MG63 (cell line): Measurements from ENCODE around the gene PTGFRN. TPM values are rescaled to one million over a fixed set of nuclear protein-coding genes. Genes with fewer than 3 reads are reported as not detected.
"Not testable (repeated sequence)": the region's sequence is repeated elsewhere in the genome, so short reads cannot be mapped to it uniquely, and the experiment has no call there.

ENCODE experiments used
- DNase-seq: peaks from one replicate; pipeline ENCODE4 v3.0.0-alpha.2; 2020
- H3K27me3 ChIP-seq: fragments of 250-450 bp; sonication (Bioruptor Pico); 2 replicates; pipeline ENCODE4 v1.5.1; 2020; ENCODE audit warnings: mild to moderate bottlenecking, moderate library complexity
- H3K36me3 ChIP-seq: fragments of 250-450 bp; sonication (Bioruptor Pico); 2 replicates; pipeline ENCODE4 v1.5.1; 2020; ENCODE audit warnings: mild to moderate bottlenecking, moderate library complexity
- H3K4me3 ChIP-seq: fragments of 250-450 bp; sonication (Bioruptor Pico); 2 replicates; pipeline ENCODE4 v1.5.1; 2020; ENCODE audit warnings: mild to moderate bottlenecking, moderate library complexity
- H3K9me3 ChIP-seq: fragments of 250-450 bp; sonication (Bioruptor Pico); 2 replicates; pipeline ENCODE4 v1.5.1; 2020; ENCODE audit warnings: mild to moderate bottlenecking, moderate library complexity
- total RNA-seq: library from RNA; depleted of rRNA; stranded (reverse); fragments of >200 nt; shearing (Covaris generic); gene quantifications from 2 replicates; pipeline ENCODE4 v1.2.3, GENCODE V29; 2014; ENCODE audit warnings: low replicate concordance; rRNA removed

Gene PTGFRN
- total RNA-seq = 35.6 and 56.6 TPM in 2 replicates

GRCh38 chr1:116909512-116910378 lies at the start of gene PTGFRN:
PTGFRN (plus strand) TSS chr1:116909916; CDS start chr1:116910204, 288 bp downstream.
- Histone ChIP-seq H3K9me3 (no peaks in the 10 kb centered on the region), H3K27me3 (no peaks in the 10 kb centered on the region), H3K36me3 (no peaks in the 10 kb centered on the region), H3K4me3 (peak within 1 kb of the TSS; percentile 83)
- DNase-seq = peak; percentile 77

- not testable (repeated sequence) for H3K27me3 ChIP-seq, DNase-seq, H3K9me3 ChIP-seq, H3K4me3 ChIP-seq, H3K36me3 ChIP-seq
These were observed 49.5 kb upstream of the PTGFRN start for GRCh38 chr1:116860167-116860566.

GRCh38 chr1:116861137-116861536 lies 48.6 kb upstream of the PTGFRN start:
- DNase-seq = no peak
- no peak overlapping the region for H3K4me3 ChIP-seq
- H3K9me3 ChIP-seq = no peaks in the 10 kb centered on the region; the same call in none of the 2 replicates
- no peaks in the 10 kb centered on the region for H3K27me3 ChIP-seq
- H3K36me3 ChIP-seq = no peaks in the 10 kb centered on the region

- not testable (repeated sequence) for H3K36me3 ChIP-seq, H3K9me3 ChIP-seq, H3K27me3 ChIP-seq, H3K4me3 ChIP-seq, DNase-seq
These were observed 46.7 kb upstream of the PTGFRN start for GRCh38 chr1:116863031-116863430.

- H3K9me3 ChIP-seq, H3K4me3 ChIP-seq, H3K27me3 ChIP-seq, DNase-seq, H3K36me3 ChIP-seq: not testable (repeated sequence)
These were observed 43.2 kb upstream of the PTGFRN start for GRCh38 chr1:116866478-116866877.

GRCh38 chr1:116868385-116868784 lies 41.3 kb upstream of the PTGFRN start:
- no peak for DNase-seq

GRCh38 chr1:116869611-116870010 lies 40.1 kb upstream of the PTGFRN start:
- Histone ChIP-seq H3K9me3 (peaks cover 9% of the 10 kb centered on the region), H3K4me3 (no peak overlapping the region), H3K36me3 (no peaks in the 10 kb centered on the region), H3K27me3 (0 out of 2 replicates have a peak, but pooled peaks cover 3% of the 10 kb centered on the region)
- DNase-seq = no peak

More at GRCh38 chr1:116868385-116868784, 41.3 kb upstream of the PTGFRN start:
- H3K27me3 ChIP-seq = 0 out of 2 replicates have a peak, but pooled peaks cover 3% of the 10 kb centered on the region
- H3K36me3 ChIP-seq = no peaks in the 10 kb centered on the region
- H3K4me3 ChIP-seq = no peak overlapping the region
- peaks cover 9% of the 10 kb centered on the region for H3K9me3 ChIP-seq

GRCh38 chr1:116870300-116870699 lies 39.4 kb upstream of the PTGFRN start:
- Histone ChIP-seq H3K36me3 (no peaks in the 10 kb centered on the region), H3K4me3 (no peak overlapping the region), H3K27me3 (0 out of 2 replicates have a peak, but pooled peaks cover 3% of the 10 kb centered on the region), H3K9me3 (peaks cover 9% of the 10 kb centered on the region)
- DNase-seq = no peak

- Histone ChIP-seq H3K27me3 (peaks cover 3% of the 10 kb centered on the region; the same call in 1 of the 2 replicates), H3K4me3 (no peak overlapping the region), H3K9me3 (peaks cover 4% of the 10 kb centered on the region), H3K36me3 (no peaks in the 10 kb centered on the region)
- DNase-seq = no peak
These were observed 38.0 kb upstream of the PTGFRN start for GRCh38 chr1:116871779-116872146.

GRCh38 chr1:116873680-116874271 lies 35.9 kb upstream of the PTGFRN start:
- Histone ChIP-seq H3K36me3 (no peaks in the 10 kb centered on the region), H3K27me3 (peaks cover 7% of the 10 kb centered on the region), H3K4me3 (no peak overlapping the region), H3K9me3 (no peaks in the 10 kb centered on the region; the same call in 1 of the 2 replicates)
- no peak for DNase-seq

- H3K4me3 ChIP-seq = no peak overlapping the region
- no peak for DNase-seq
- H3K36me3 ChIP-seq = no peaks in the 10 kb centered on the region
- H3K9me3 ChIP-seq = no peaks in the 10 kb centered on the region
- H3K27me3 ChIP-seq = peaks cover 7% of the 10 kb centered on the region
These were observed 34.9 kb upstream of the PTGFRN start for GRCh38 chr1:116874733-116875249.

GRCh38 chr1:116875391-116875790 lies 34.3 kb upstream of the PTGFRN start:
- Histone ChIP-seq H3K9me3 (no peaks in the 10 kb centered on the region), H3K36me3 (no peaks in the 10 kb centered on the region), H3K4me3 (no peak overlapping the region), H3K27me3 (peaks cover 7% of the 10 kb centered on the region)
- DNase-seq = no peak

- not testable (repeated sequence) for H3K4me3 ChIP-seq
These were observed 33.8 kb upstream of the PTGFRN start for GRCh38 chr1:116875946-116876345.

GRCh38 chr1:116877141-116877818 lies 32.4 kb upstream of the PTGFRN start:
- H3K36me3 ChIP-seq = no peaks in the 10 kb centered on the region
- peaks cover 7% of the 10 kb centered on the region for H3K27me3 ChIP-seq
- H3K9me3 ChIP-seq = no peaks in the 10 kb centered on the region
- no peak overlapping the region; the same call in 1 of the 2 replicates for H3K4me3 ChIP-seq
- no peak for DNase-seq

More at GRCh38 chr1:116875946-116876345, 33.8 kb upstream of the PTGFRN start:
- H3K36me3 ChIP-seq, H3K27me3 ChIP-seq, DNase-seq, H3K9me3 ChIP-seq: not testable (repeated sequence)

GRCh38 chr1:116878804-116879477 lies 30.8 kb upstream of the PTGFRN start:
- peak; percentile 31 for DNase-seq
- no peak overlapping the region for H3K4me3 ChIP-seq
- no peaks in the 10 kb centered on the region for H3K9me3 ChIP-seq
- peaks cover 4% of the 10 kb centered on the region for H3K27me3 ChIP-seq
- no peaks in the 10 kb centered on the region for H3K36me3 ChIP-seq

GRCh38 chr1:116879478-116880133 lies 30.1 kb upstream of the PTGFRN start:
- DNase-seq = no peak
- no peaks in the 10 kb centered on the region for H3K36me3 ChIP-seq
- no peaks in the 10 kb centered on the region for H3K9me3 ChIP-seq
- no peak overlapping the region for H3K4me3 ChIP-seq
- peaks cover 4% of the 10 kb centered on the region for H3K27me3 ChIP-seq
